ENCODE results near the gene DOCK6.

DNA sequence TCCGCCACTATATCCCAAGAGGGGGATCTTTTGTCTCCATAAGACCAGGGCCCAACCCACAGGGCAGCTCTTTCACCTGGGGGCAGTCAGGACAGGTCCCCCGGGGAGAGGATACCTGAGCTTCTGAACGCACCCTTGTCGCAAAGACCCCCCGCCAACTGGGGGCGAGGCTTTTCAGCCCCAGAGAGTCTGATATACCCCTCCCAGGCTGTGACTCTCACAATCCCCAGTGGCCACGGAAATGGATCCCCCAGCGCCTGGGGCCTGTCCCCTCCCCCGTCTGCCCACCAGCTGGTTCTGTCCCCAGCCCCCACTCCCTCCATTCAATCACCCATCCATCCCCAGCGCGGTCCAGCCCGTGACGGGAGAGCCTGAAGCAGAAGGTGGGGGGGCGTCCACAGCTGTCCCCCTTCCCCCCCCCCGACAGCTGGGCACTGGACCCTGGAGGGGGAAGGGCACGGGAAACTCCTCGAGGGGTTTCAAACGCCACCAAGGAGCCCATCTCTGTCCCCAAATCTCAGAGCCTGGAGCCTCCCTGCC is 823 bp downstream of the DOCK6 start:
- TF ChIP-seq, protein P1, sequence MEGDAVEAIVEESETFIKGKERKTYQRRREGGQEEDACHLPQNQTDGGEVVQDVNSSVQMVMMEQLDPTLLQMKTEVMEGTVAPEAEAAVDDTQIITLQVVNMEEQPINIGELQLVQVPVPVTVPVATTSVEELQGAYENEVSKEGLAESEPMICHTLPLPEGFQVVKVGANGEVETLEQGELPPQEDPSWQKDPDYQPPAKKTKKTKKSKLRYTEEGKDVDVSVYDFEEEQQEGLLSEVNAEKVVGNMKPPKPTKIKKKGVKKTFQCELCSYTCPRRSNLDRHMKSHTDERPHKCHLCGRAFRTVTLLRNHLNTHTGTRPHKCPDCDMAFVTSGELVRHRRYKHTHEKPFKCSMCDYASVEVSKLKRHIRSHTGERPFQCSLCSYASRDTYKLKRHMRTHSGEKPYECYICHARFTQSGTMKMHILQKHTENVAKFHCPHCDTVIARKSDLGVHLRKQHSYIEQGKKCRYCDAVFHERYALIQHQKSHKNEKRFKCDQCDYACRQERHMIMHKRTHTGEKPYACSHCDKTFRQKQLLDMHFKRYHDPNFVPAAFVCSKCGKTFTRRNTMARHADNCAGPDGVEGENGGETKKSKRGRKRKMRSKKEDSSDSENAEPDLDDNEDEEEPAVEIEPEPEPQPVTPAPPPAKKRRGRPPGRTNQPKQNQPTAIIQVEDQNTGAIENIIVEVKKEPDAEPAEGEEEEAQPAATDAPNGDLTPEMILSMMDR (conservative IDR thresholded peaks at IDR 0.05 in 1 of 2, IDR thresholded peaks at IDR 0.05 in 1 of 2; ENCODE audit: low read depth in 1 of 2, low read length in 2 of 2), result no peak
- no peak for TF ChIP-seq EZH2 (IDR thresholded peaks at IDR 0.05; ENCODE audit: low read length, missing control alignments)
